ENCODE measurements around the gene EIF2A. TPM values are rescaled to one million over a fixed set of nuclear protein-coding genes. Genes with fewer than 3 reads are reported as not detected.

Gene EIF2A
- total and polyA plus RNA-seq, 2 experiments from 2014 or later: 47.6 to 140 TPM

DNA sequence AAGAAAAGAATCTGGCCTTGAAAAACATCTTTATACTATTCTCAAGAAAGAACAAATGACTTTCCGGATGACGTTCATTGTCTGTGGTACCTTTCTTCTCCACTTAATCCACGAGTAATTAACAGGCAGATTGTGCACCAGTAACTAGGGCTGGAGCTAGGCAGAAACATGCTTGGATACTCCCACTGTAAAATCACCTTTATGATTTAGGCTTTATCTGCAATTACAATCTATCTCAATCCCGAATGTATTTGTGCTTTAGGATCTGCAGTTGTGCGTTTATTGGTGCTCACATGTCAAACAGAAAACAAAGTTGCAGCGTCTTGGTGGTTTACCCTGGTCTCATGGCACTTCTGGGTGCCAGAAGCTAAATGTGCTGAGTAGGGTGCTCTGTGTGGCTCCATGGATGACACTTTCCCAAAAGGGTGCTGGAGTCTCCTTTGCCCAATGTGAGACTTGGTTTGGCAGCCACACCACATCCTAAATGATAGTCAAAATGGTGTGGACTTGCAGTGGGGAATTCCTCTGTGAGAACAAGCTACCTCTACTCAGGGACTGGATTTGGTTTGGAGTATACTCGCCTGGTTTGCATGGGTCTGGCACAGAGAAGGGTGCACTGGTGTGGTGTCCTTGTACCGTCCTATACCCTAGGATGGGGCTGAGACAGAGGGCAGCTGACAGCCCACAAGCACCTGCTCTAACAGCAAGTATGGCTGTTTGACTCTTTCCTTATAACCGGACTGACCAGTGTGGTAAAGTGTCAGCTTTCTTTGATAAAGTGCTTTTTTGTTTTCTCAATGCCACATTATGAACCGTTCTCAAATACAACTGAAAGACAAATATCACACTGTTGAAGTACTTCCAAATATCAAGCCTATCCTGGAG is 8.0 kb upstream of the EIF2A start:
- H3K4me2 ChIP-seq (ENCODE audit: unreplicated experiment): no peak overlapping the region
- peaks cover 7% of the 10 kb centered on the region for H3K4me1 ChIP-seq (ENCODE audit: insufficient read depth)
- H3K36me3 ChIP-seq (ENCODE audit: low read depth): peaks cover 25% of the 10 kb centered on the region
- H3K9me3 ChIP-seq (ENCODE audit: low read depth): no peaks in the 10 kb centered on the region
- 92 to 95% methylated on average over 10 of the region's 10 CpGs for WGBS, 2 experiments (ENCODE audit: low coverage in 1 of 2, low lambda C conversion rate in 2 of 2, missing lambda C conversion rate in 2 of 2)
- H2AFZ ChIP-seq: no peak overlapping the region
- peaks cover 51% of the 10 kb centered on the region for H3F3A ChIP-seq (ENCODE audit: insufficient read depth)
- no peak overlapping the region for H3K4me3 ChIP-seq
- no peak overlapping the region for H3K27ac ChIP-seq
- no peaks in the 10 kb centered on the region for H3K9me2 ChIP-seq (ENCODE audit: insufficient read depth)
- no peaks in the 10 kb centered on the region for H3K27me3 ChIP-seq (replicated peaks; ENCODE audit: insufficient read depth)
- H4K20me1 ChIP-seq (ENCODE audit: insufficient read depth): 0 out of 2 replicates have a peak, but pooled peaks cover 14% of the 10 kb centered on the region
- in situ Hi-C loops (cut with MboI): no loop called here
- peaks cover 31% of the 10 kb centered on the region for H3K79me2 ChIP-seq (ENCODE audit: insufficient read depth)
- DNase-seq: no peak
- TF ChIP-seq EZH2phosphoT487 (IDR thresholded peaks at IDR 0.05; ENCODE audit: insufficient read depth, low read depth) (no peak), EZH2 (IDR thresholded peaks at IDR 0.05; ENCODE audit: insufficient read depth, poor library complexity, severe bottlenecking) (no peak)
- H3K9ac ChIP-seq: no peak overlapping the region

DNA sequence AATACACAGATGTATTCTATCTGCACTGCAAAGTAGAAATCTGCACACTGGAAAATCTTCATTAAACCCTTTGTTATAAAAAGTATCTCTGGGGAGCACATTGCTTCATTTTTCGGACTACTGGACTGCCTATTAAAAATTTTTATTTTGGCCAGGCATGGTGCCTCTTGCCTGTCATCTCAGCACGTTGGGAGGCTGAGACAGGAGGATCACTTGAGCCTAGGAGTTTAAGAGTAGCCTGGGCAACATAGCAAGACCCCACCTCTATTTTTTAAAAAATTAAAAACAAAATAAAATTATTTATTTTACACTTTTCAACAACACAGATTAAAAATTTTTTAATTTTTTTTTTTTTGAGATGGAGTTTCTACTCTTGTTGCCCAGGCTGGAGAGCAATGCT is 6.3 kb upstream of the EIF2A start:
- Histone ChIP-seq H3K4me1 (ENCODE audit: insufficient read depth) (peaks cover 22% of the 10 kb centered on the region), H3K9ac (no peak overlapping the region), H3K27me3 (replicated peaks; ENCODE audit: insufficient read depth) (no peaks in the 10 kb centered on the region), H3K4me3 (no peak overlapping the region), H4K20me1 (ENCODE audit: insufficient read depth) (peaks cover 25% of the 10 kb centered on the region; the same call in 1 of the 2 replicates), H3K79me2 (ENCODE audit: insufficient read depth) (peaks cover 48% of the 10 kb centered on the region), H3K36me3 (ENCODE audit: low read depth) (peaks cover 31% of the 10 kb centered on the region), H2AFZ (no peak overlapping the region), H3K9me2 (ENCODE audit: insufficient read depth) (no peaks in the 10 kb centered on the region), H3K4me2 (ENCODE audit: unreplicated experiment) (no peak overlapping the region), H3K9me3 (ENCODE audit: low read depth) (no peaks in the 10 kb centered on the region), H3K27ac (no peak overlapping the region), H3F3A (ENCODE audit: insufficient read depth) (peaks cover 69% of the 10 kb centered on the region)
- 98% methylated on average over 2 of the region's 2 CpGs for WGBS, 2 experiments (ENCODE audit: low coverage in 1 of 2, low lambda C conversion rate in 2 of 2, missing lambda C conversion rate in 2 of 2)
- no peak for DNase-seq
- TF ChIP-seq EZH2phosphoT487 (IDR thresholded peaks at IDR 0.05; ENCODE audit: insufficient read depth, low read depth): no peak
- no peak for TF ChIP-seq EZH2 (IDR thresholded peaks at IDR 0.05; ENCODE audit: insufficient read depth, poor library complexity, severe bottlenecking)
- in situ Hi-C loops (cut with MboI): no loop called here

- Histone ChIP-seq H2AFZ (no peak overlapping the region), H3K79me2 (ENCODE audit: insufficient read depth) (peaks cover 55% of the 10 kb centered on the region), H3K27me3 (replicated peaks; ENCODE audit: insufficient read depth) (no peaks in the 10 kb centered on the region), H3K9me2 (ENCODE audit: insufficient read depth) (no peaks in the 10 kb centered on the region), H3K4me3 (no peak overlapping the region), H3K4me2 (ENCODE audit: unreplicated experiment) (no peak overlapping the region), H3K36me3 (ENCODE audit: low read depth) (peaks cover 31% of the 10 kb centered on the region), H3K9me3 (ENCODE audit: low read depth) (no peaks in the 10 kb centered on the region), H3K4me1 (ENCODE audit: insufficient read depth) (peaks cover 22% of the 10 kb centered on the region), H4K20me1 (ENCODE audit: insufficient read depth) (peaks cover 25% of the 10 kb centered on the region; the same call in 1 of the 2 replicates), H3K9ac (no peak overlapping the region), H3F3A (ENCODE audit: insufficient read depth) (peaks cover 70% of the 10 kb centered on the region), H3K27ac (no peak overlapping the region)
- no peak for DNase-seq
- in situ Hi-C loops (cut with MboI): no loop called here
- no peak for TF ChIP-seq EZH2phosphoT487 (IDR thresholded peaks at IDR 0.05; ENCODE audit: insufficient read depth, low read depth)
- TF ChIP-seq EZH2 (IDR thresholded peaks at IDR 0.05; ENCODE audit: insufficient read depth, poor library complexity, severe bottlenecking): no peak
- WGBS, 2 experiments (ENCODE audit: low coverage in 1 of 2, low lambda C conversion rate in 2 of 2, missing lambda C conversion rate in 2 of 2): 67 to 77% methylated on average over 3 of the region's 3 CpGs
Measured at GRCh38 chr3:150540991-150541390, 5.6 kb upstream of the EIF2A start.

GRCh38 chr3:150543128-150543527 is 3.5 kb upstream of the EIF2A start:
- Histone ChIP-seq H3K9me3 (ENCODE audit: low read depth) (no peaks in the 10 kb centered on the region), H3F3A (ENCODE audit: insufficient read depth) (peaks cover 67% of the 10 kb centered on the region), H3K4me3 (no peak overlapping the region), H3K4me1 (ENCODE audit: insufficient read depth) (peaks cover 28% of the 10 kb centered on the region), H3K9ac (peak overlapping the region; percentile 97; the same call in 1 of the 2 replicates), H2AFZ (no peak overlapping the region), H3K9me2 (ENCODE audit: insufficient read depth) (no peaks in the 10 kb centered on the region), H3K27me3 (replicated peaks; ENCODE audit: insufficient read depth) (no peaks in the 10 kb centered on the region), H4K20me1 (ENCODE audit: insufficient read depth) (peaks cover 25% of the 10 kb centered on the region; the same call in 1 of the 2 replicates), H3K27ac (no peak overlapping the region; the same call in 1 of the 2 replicates), H3K36me3 (ENCODE audit: low read depth) (peaks cover 31% of the 10 kb centered on the region), H3K79me2 (ENCODE audit: insufficient read depth) (peaks cover 71% of the 10 kb centered on the region), H3K4me2 (ENCODE audit: unreplicated experiment) (peak overlapping the region; percentile 87)
- TF ChIP-seq EZH2phosphoT487 (IDR thresholded peaks at IDR 0.05; ENCODE audit: insufficient read depth, low read depth) (no peak), EZH2 (IDR thresholded peaks at IDR 0.05; ENCODE audit: insufficient read depth, poor library complexity, severe bottlenecking) (no peak)
- no peak for DNase-seq
- 63 to 71% methylated on average over 3 of the region's 3 CpGs for WGBS, 2 experiments (ENCODE audit: low coverage in 1 of 2, low lambda C conversion rate in 2 of 2, missing lambda C conversion rate in 2 of 2)
- in situ Hi-C loops (cut with MboI): no loop called here
